Middle frontal gyrus (tissue), 1 donor: ENCODE measurements around the gene CNR1.
"Not testable (repeated sequence)": the region's sequence is repeated elsewhere in the genome, so short reads cannot be mapped to it uniquely, and the experiment has no call there.

Experiments used
- DNase-seq: peaks from one replicate; pipeline ENCODE4 v3.0.0-alpha.2; 2015; ENCODE audit warnings: low spot score; ENCODE audit errors: extremely low spot score

Gene CNR1

GRCh38 chr6:88165844-88166492 is at the start of gene CNR1:
CNR1 (minus strand) TSS chr6:88166347; CDS start chr6:88145274, 21,073 bp downstream.
- DNase-seq, result no peak

- DNase-seq, result no peak
These were observed 45.3 kb upstream of the CNR1 start for GRCh38 chr6:88211446-88211845.

GRCh38 chr6:88209301-88209700 is 43.2 kb upstream of the CNR1 start:
- no peak for DNase-seq

- DNase-seq, result no peak
These were observed 42.6 kb upstream of the CNR1 start for GRCh38 chr6:88208726-88209125.

GRCh38 chr6:88201734-88202133 is 35.6 kb upstream of the CNR1 start:
- not testable (repeated sequence) for DNase-seq

- no peak for DNase-seq
These were observed 18.8 kb upstream of the CNR1 start for GRCh38 chr6:88184921-88185320.

- DNase-seq, result no peak
These were observed 17.3 kb upstream of the CNR1 start for GRCh38 chr6:88183471-88183870.

GRCh38 chr6:88179692-88180091 is 13.5 kb upstream of the CNR1 start:
- no peak for DNase-seq

GRCh38 chr6:88177961-88178464 is 11.9 kb upstream of the CNR1 start:
- no peak for DNase-seq

- no peak for DNase-seq
These were observed 8.8 kb upstream of the CNR1 start for GRCh38 chr6:88174906-88175305.

- DNase-seq, result no peak
These were observed 5.2 kb upstream of the CNR1 start for GRCh38 chr6:88171312-88171711.

- DNase-seq, result no peak
These were observed 2.2 kb upstream of the CNR1 start for GRCh38 chr6:88168362-88168761.

- no peak for DNase-seq
These were observed 1.3 kb upstream of the CNR1 start for GRCh38 chr6:88167352-88167937.

- no peak for DNase-seq
These were observed 575 bp upstream of the CNR1 start for GRCh38 chr6:88166493-88167351.

- DNase-seq, result no peak
These were observed 882 bp downstream of the CNR1 start for GRCh38 chr6:88165087-88165843.

GRCh38 chr6:88164061-88164460 is 2.1 kb downstream of the CNR1 start:
- DNase-seq, result no peak

GRCh38 chr6:88163616-88164015 is 2.5 kb downstream of the CNR1 start:
- DNase-seq, result no peak

GRCh38 chr6:88161940-88162339 is 4.2 kb downstream of the CNR1 start:
- no peak for DNase-seq

GRCh38 chr6:88157106-88157505 is 9.0 kb downstream of the CNR1 start:
- DNase-seq, result no peak

- DNase-seq, result no peak
These were observed 20.7 kb downstream of the CNR1 start for GRCh38 chr6:88145298-88145963.
